HG03457 (cell line): ENCODE results near the gene LHFPL3.

ENCODE experiments used
- ATAC-seq: cut with Tn5 transposase; IDR thresholded peaks from one replicate; pipeline ENCODE4 v1.9.1; 2021; ENCODE audit warnings: moderate number of reproducible peaks; ENCODE audit not compliant: unreplicated experiment

LHFPL3 gene

GRCh38 chr7:104794589-104794988 is 466.2 kb downstream of the LHFPL3 start:
- no peak for ATAC-seq

GRCh38 chr7:104795086-104795485 is 466.7 kb downstream of the LHFPL3 start:
- ATAC-seq, result no peak

- ATAC-seq, result no peak
Observed at GRCh38 chr7:104795616-104796398, 467.4 kb downstream of the LHFPL3 start.

GRCh38 chr7:104800307-104800706 is 471.9 kb downstream of the LHFPL3 start:
- ATAC-seq, result no peak

GRCh38 chr7:104801022-104801421 is 472.6 kb downstream of the LHFPL3 start:
- ATAC-seq, result no peak

- no peak for ATAC-seq
Observed at GRCh38 chr7:104803931-104804330, 475.5 kb downstream of the LHFPL3 start.

- ATAC-seq, result no peak
Observed at GRCh38 chr7:104804696-104805095, 476.3 kb downstream of the LHFPL3 start.

GRCh38 chr7:104805449-104806317 is 477.3 kb downstream of the LHFPL3 start:
- ATAC-seq, result no peak

GRCh38 chr7:104807671-104808070 is 479.3 kb downstream of the LHFPL3 start:
- no peak for ATAC-seq

- no peak for ATAC-seq
Observed at GRCh38 chr7:104809906-104810305, 481.5 kb downstream of the LHFPL3 start.

GRCh38 chr7:104814126-104814525 is 485.7 kb downstream of the LHFPL3 start:
- no peak for ATAC-seq

GRCh38 chr7:104814671-104815400 is 486.4 kb downstream of the LHFPL3 start:
- ATAC-seq, result no peak

GRCh38 chr7:104816537-104816936 is 488.1 kb downstream of the LHFPL3 start:
- no peak for ATAC-seq

- ATAC-seq, result no peak
Observed at GRCh38 chr7:104818961-104819880, 490.8 kb downstream of the LHFPL3 start.

- ATAC-seq, result no peak
Observed at GRCh38 chr7:104820836-104821535, 492.6 kb downstream of the LHFPL3 start.

- ATAC-seq, result no peak
Observed at GRCh38 chr7:104823177-104823576, 494.8 kb downstream of the LHFPL3 start.

GRCh38 chr7:104825099-104825498 is 496.7 kb downstream of the LHFPL3 start:
- no peak for ATAC-seq

- ATAC-seq, result no peak
Observed at GRCh38 chr7:104826135-104826534, 497.7 kb downstream of the LHFPL3 start.

GRCh38 chr7:104836976-104837375 is 508.6 kb downstream of the LHFPL3 start:
- ATAC-seq, result no peak
